Right lobe of liver (tissue), 6 donors: Measurements from ENCODE around the gene KRTAP21-1. TPM values are rescaled to one million over a fixed set of nuclear protein-coding genes. Genes with fewer than 3 reads are reported as not detected.

ENCODE experiments used
- ATAC-seq, 4 donors: fragments of 200-7000 bp; cut with Tn5 transposase; one replicate each; pipeline ENCODE4 v1.9.1; 2020; ENCODE audit warnings: mild to moderate bottlenecking in 4 of 4, moderate library complexity in 4 of 4
- DNase-seq, 3 donors: peaks; one replicate each; pipeline ENCODE4 v3.0.0-alpha.2; 2020
- H3K27ac ChIP-seq, 3 donors: fragments of 200-600 bp; one replicate each; pipeline ENCODE4 v1.8.0; 2022
- H3K27me3 ChIP-seq, 2 donors: fragments of 200-600 bp; one replicate each; pipeline ENCODE4 v1.8.0; 2022
- H3K36me3 ChIP-seq, 4 donors: fragments of 200-600 bp; sonication (generic) in 1 of 4; one replicate each; pipeline versions ENCODE4 v1.5.1 to v1.8.0; 2017 to 2022; ENCODE audit warnings: control low read depth in 1 of 4
- H3K4me1 ChIP-seq, 4 donors: fragments of 200-600 bp; sonication (generic) in 1 of 4; one replicate each; pipeline versions ENCODE4 v1.5.1 to v1.8.0; 2017 to 2022; ENCODE audit warnings: control low read depth in 1 of 4
- H3K4me3 ChIP-seq, 3 donors: fragments of 200-600 bp; one replicate each; pipeline ENCODE4 v1.8.0; 2022
- H3K9me3 ChIP-seq, 4 donors: fragments of 200-600 bp; sonication (generic) in 1 of 4; one replicate each; pipeline versions ENCODE4 v1.5.1 to v1.8.0; 2017 to 2022; ENCODE audit warnings: control low read depth in 1 of 4
- CTCF ChIP-seq, 4 donors: fragments of 200-600 bp in 3 of 4; fragments of 450-650 bp in 1 of 4; IDR thresholded peaks; one replicate each; pipeline versions ENCODE4 v1.5.1 to v1.8.0; 2016 to 2022; ENCODE audit warnings: antibody characterized with exemption in 4 of 4, mild to moderate bottlenecking in 2 of 4
- POLR2A ChIP-seq: fragments of 450-650 bp; IDR thresholded peaks from one replicate; pipeline ENCODE4 v1.6.1; 2017; ENCODE audit warnings: antibody characterized with exemption, mild to moderate bottlenecking
- WGBS: methylation state at CpG from one replicate; pipeline ENCODE4 v1.1.6; 2018; ENCODE audit warnings: low coverage, low lambda C conversion rate; ENCODE audit not compliant: insufficient coverage; ENCODE audit errors: missing lambda C conversion rate; 5-methylcytosine and 5-hydroxymethylcytosine counted together
- intact Hi-C, 2 donors: fragments of 100-400 bp; cut with DNase I; formaldehyde crosslinking; loops; one replicate each; pipeline versions ENCODE4 v1.11.2 to v1.14.1; 2022
- total RNA-seq, 6 experiments: library from RNA; depleted of rRNA in 2 of 6; stranded (reverse); fragments of >200 nt in 2 of 6; fragmentation: NEBNext Ultra II Directional in 3 of 6; extraction: Animal tissue kit (Norgen Biotek cat#: 25700) in 3 of 6; gene quantifications; one replicate each; pipeline versions ENCODE4 v1.1.0 to v1.2.4, GENCODE V29; 2016 to 2023
- donor health status: DM: no; HTN: yes; CAD: no.
- donor health status: DM: no; HTN: no; CAD: no.
- donor health status: DM: no; HTN: no; CAD: no.
- donor health status: DM: no; HTN: yes; CAD: no.
- donor health status: DM: no; HTN: yes; CAD: no.

Gene KRTAP21-1
- total RNA-seq, 6 experiments from 2014 or later: not detected

GRCh38 chr21:30760776-30761175, 5.5 kb upstream of the KRTAP21-1 start:
- no peak for DNase-seq
- Histone ChIP-seq H3K27ac (no peak overlapping the region), H3K9me3 (no peaks in the 10 kb centered on the region), H3K27me3 (no peaks in the 10 kb centered on the region), H3K4me3 (no peak overlapping the region), H3K36me3 (no peaks in the 10 kb centered on the region), H3K4me1 (no peaks in the 10 kb centered on the region)
- WGBS: 35% methylated on average over 2 of the region's 2 CpGs
- intact Hi-C loops: no loop called here
- TF ChIP-seq POLR2A (no peak), CTCF (IDR thresholded peaks at IDR 0.05) (no peak)
- ATAC-seq: no peak

- no peaks in the 10 kb centered on the region for H3K36me3 ChIP-seq
- 51% methylated on average over 2 of the region's 2 CpGs for WGBS
- DNase-seq (no peak), ATAC-seq (no peak)
- no peak overlapping the region for H3K27ac ChIP-seq
- H3K4me3 ChIP-seq: no peak overlapping the region
- intact Hi-C loops: no loop called here
- no peaks in the 10 kb centered on the region for H3K4me1 ChIP-seq
- H3K9me3 ChIP-seq: no peaks in the 10 kb centered on the region
- TF ChIP-seq POLR2A: no peak
- TF ChIP-seq CTCF (IDR thresholded peaks at IDR 0.05): no peak
- no peaks in the 10 kb centered on the region for H3K27me3 ChIP-seq
Observed at GRCh38 chr21:30758306-30758705, 3.1 kb upstream of the KRTAP21-1 start.

- ATAC-seq (no peak), DNase-seq (no peak)
- intact Hi-C loops: no loop called here
- Histone ChIP-seq H3K36me3 (no peaks in the 10 kb centered on the region), H3K4me1 (no peaks in the 10 kb centered on the region), H3K9me3 (no peaks in the 10 kb centered on the region), H3K27ac (no peak within 1 kb of the TSS), H3K27me3 (no peaks in the 10 kb centered on the region), H3K4me3 (no peak within 1 kb of the TSS)
- TF ChIP-seq CTCF (IDR thresholded peaks at IDR 0.05) (no peak), POLR2A (no peak)
Observed at GRCh38 chr21:30747159-30747558, 8.1 kb downstream of the KRTAP21-1 start, which contains the start of gene KRTAP21-2. Gene KRTAP21-2, minus strand, starts transcription at chr21:30747259. Its CDS starts 57 bp downstream, at chr21:30747202.

- Histone ChIP-seq H3K27me3 (no peaks in the 10 kb centered on the region), H3K27ac (no peak overlapping the region), H3K4me1 (no peaks in the 10 kb centered on the region), H3K36me3 (no peaks in the 10 kb centered on the region), H3K4me3 (no peak overlapping the region), H3K9me3 (no peaks in the 10 kb centered on the region)
- WGBS: 69% methylated on average over 2 of the region's 2 CpGs
- TF ChIP-seq POLR2A: no peak
- no peak for TF ChIP-seq CTCF (IDR thresholded peaks at IDR 0.05)
- DNase-seq (no peak), ATAC-seq (no peak)
- intact Hi-C loops: no loop called here
Observed at GRCh38 chr21:30740462-30740861, 14.8 kb downstream of the KRTAP21-1 start.

- H3K4me3 ChIP-seq: no peak overlapping the region
- intact Hi-C loops: no loop called here
- no peaks in the 10 kb centered on the region for H3K4me1 ChIP-seq
- no peak for ATAC-seq
- H3K27me3 ChIP-seq: no peaks in the 10 kb centered on the region
- no peak overlapping the region for H3K27ac ChIP-seq
- no peaks in the 10 kb centered on the region for H3K9me3 ChIP-seq
- TF ChIP-seq CTCF (IDR thresholded peaks at IDR 0.05): no peak
- no peak for TF ChIP-seq POLR2A
- no peaks in the 10 kb centered on the region for H3K36me3 ChIP-seq
- 58% methylated on average over 1 of the region's 1 CpG for WGBS
- DNase-seq: no peak
Observed at GRCh38 chr21:30733026-30733425, 22.2 kb downstream of the KRTAP21-1 start.
